H9 (cell line): ENCODE data around the gene SCFD2. TPM values are rescaled to one million over a fixed set of nuclear protein-coding genes. Genes with fewer than 3 reads are reported as not detected.

Source experiments
- DNase-seq: peaks from one replicate; pipeline ENCODE4 v3.0.0-alpha.2; 2017
- H2AFZ ChIP-seq: one replicate; pipeline ENCODE4 v1.6.1; 2013; ENCODE audit warnings: mild to moderate bottlenecking, low read length, control low read depth, moderate library complexity
- H2AK5ac ChIP-seq: 2 replicates; pipeline ENCODE4 v1.6.1; 2013; ENCODE audit warnings: low read length, control low read depth, mixed read lengths; ENCODE audit not compliant: insufficient read length
- H2BK120ac ChIP-seq: one replicate; pipeline ENCODE4 v1.6.1; 2013; ENCODE audit warnings: low read depth, mild to moderate bottlenecking, low read length, control low read depth, inconsistent platforms; ENCODE audit not compliant: poor library complexity, severe bottlenecking
- H2BK12ac ChIP-seq: 2 replicates; pipeline ENCODE4 v1.6.1; 2013; ENCODE audit warnings: low read length, control low read depth, mixed read lengths, low read depth; ENCODE audit not compliant: insufficient read length
- H2BK15ac ChIP-seq: 2 replicates; pipeline ENCODE4 v1.6.1; 2013; ENCODE audit warnings: low read depth, low read length, control low read depth
- H2BK20ac ChIP-seq: one replicate; pipeline ENCODE4 v1.6.1; 2013; ENCODE audit warnings: low read depth, mild to moderate bottlenecking, low read length, control low read depth, inconsistent platforms; ENCODE audit not compliant: poor library complexity, severe bottlenecking
- H2BK5ac ChIP-seq: 2 replicates; pipeline ENCODE4 v1.6.1; 2013; ENCODE audit warnings: low read length, control low read depth, mixed read lengths; ENCODE audit not compliant: insufficient read length
- H3K14ac ChIP-seq: 2 replicates; pipeline ENCODE4 v1.6.1; 2013; ENCODE audit warnings: low read length, control low read depth; ENCODE audit not compliant: insufficient read depth
- H3K18ac ChIP-seq: 2 replicates; pipeline ENCODE4 v1.6.1; 2013; ENCODE audit warnings: low read depth, mild to moderate bottlenecking, mixed read lengths, low read length, control low read depth; ENCODE audit not compliant: insufficient read length
- H3K23ac ChIP-seq: 2 replicates; pipeline ENCODE4 v1.6.1; 2013; ENCODE audit warnings: low read length, control low read depth, mixed read lengths, low read depth; ENCODE audit not compliant: insufficient read length
- H3K23me2 ChIP-seq: 2 replicates; pipeline ENCODE4 v1.6.1; 2013; ENCODE audit warnings: low read depth, mild to moderate bottlenecking, mixed read lengths, low read length, control low read depth; ENCODE audit not compliant: insufficient read length, poor library complexity, severe bottlenecking
- H3K27ac ChIP-seq: 2 replicates; pipeline ENCODE4 v1.5.1; 2013; ENCODE audit warnings: low read length, control low read depth, mixed read lengths, low read depth; ENCODE audit not compliant: insufficient read length
- H3K27me3 ChIP-seq: 2 replicates; pipeline ENCODE4 v1.6.1; 2013; ENCODE audit warnings: low read length, control low read depth, inconsistent platforms; ENCODE audit not compliant: insufficient read depth
- H3K4ac ChIP-seq: 2 replicates; pipeline ENCODE4 v1.6.1; 2013; ENCODE audit warnings: low read depth, mild to moderate bottlenecking, control low read depth, inconsistent platforms, low read length, moderate library complexity
- H3K4me1 ChIP-seq: 2 replicates; pipeline ENCODE4 v1.6.1; 2013; ENCODE audit warnings: low read length, control low read depth, inconsistent platforms; ENCODE audit not compliant: insufficient read depth
- H3K4me2 ChIP-seq: 2 replicates; pipeline ENCODE4 v1.6.1; 2013; ENCODE audit warnings: low read length, control low read depth, mixed read lengths; ENCODE audit not compliant: insufficient read length, insufficient read depth
- H3K56ac ChIP-seq: 2 replicates; pipeline ENCODE4 v1.6.1; 2013; ENCODE audit warnings: low read depth, mild to moderate bottlenecking, mixed read lengths, low read length, control low read depth; ENCODE audit not compliant: insufficient read length
- H3K79me1 ChIP-seq: 2 replicates; pipeline ENCODE4 v1.6.1; 2013; ENCODE audit warnings: low read depth, mild to moderate bottlenecking, moderate library complexity, low read length, control low read depth, inconsistent platforms; ENCODE audit not compliant: insufficient read depth, poor library complexity, severe bottlenecking
- H3K79me2 ChIP-seq: 2 replicates; pipeline ENCODE4 v1.6.1; 2013; ENCODE audit warnings: low read length, control low read depth, inconsistent platforms; ENCODE audit not compliant: insufficient read depth
- H3K9ac ChIP-seq: 2 replicates; pipeline ENCODE4 v1.6.1; 2013; ENCODE audit warnings: low read length, control low read depth, mixed read lengths; ENCODE audit not compliant: insufficient read length; ENCODE audit errors: extremely low read depth
- H3K9me3 ChIP-seq: one replicate; pipeline ENCODE4 v1.6.1; 2013; ENCODE audit warnings: low read depth, low read length, inconsistent platforms; ENCODE audit not compliant: control insufficient read depth
- H3T11ph ChIP-seq: one replicate; pipeline ENCODE4 v1.6.1; 2013; ENCODE audit warnings: mild to moderate bottlenecking, low read length, control low read depth, inconsistent platforms
- H4K20me1 ChIP-seq: one replicate; pipeline ENCODE4 v1.6.1; 2013; ENCODE audit not compliant: control insufficient read depth, insufficient read length, insufficient read depth
- H4K5ac ChIP-seq: 2 replicates; pipeline ENCODE4 v1.6.1; 2013; ENCODE audit warnings: low read depth, mild to moderate bottlenecking, mixed read lengths, low read length, control low read depth; ENCODE audit not compliant: insufficient read length
- H4K8ac ChIP-seq: replicated peaks from 2 replicates; pipeline ENCODE4 v1.6.1; 2013; ENCODE audit warnings: low read length, control low read depth, mixed read lengths, low read depth; ENCODE audit not compliant: insufficient read length
- H4K91ac ChIP-seq: 2 replicates; pipeline ENCODE4 v1.6.1; 2013; ENCODE audit warnings: low read depth, mild to moderate bottlenecking, moderate library complexity, mixed read lengths, low read length, control low read depth; ENCODE audit not compliant: insufficient read length
- H3K27ac Mint-ChIP-seq, 3 experiments: 2 replicates in 2 of 3; 3 replicates in 1 of 3; pipeline ENCODE4 v1.8.0; 2020 to 2021; ENCODE audit warnings: mixed read lengths in 3 of 3, mild to moderate bottlenecking in 1 of 3, moderate library complexity in 1 of 3
- H3K27me3 Mint-ChIP-seq: 2 replicates; pipeline ENCODE4 v1.8.0; 2021; ENCODE audit warnings: low read depth, mild to moderate bottlenecking, moderate library complexity, mixed read lengths
- H3K36me3 Mint-ChIP-seq, 3 experiments: 2 replicates in 2 of 3; 3 replicates in 1 of 3; pipeline ENCODE4 v1.8.0; 2020 to 2021; ENCODE audit warnings: low read depth in 3 of 3, mixed read lengths in 3 of 3; ENCODE audit not compliant: insufficient read depth in 1 of 3
- H3K4me1 Mint-ChIP-seq, 2 experiments: 2 replicates each; pipeline ENCODE4 v1.8.0; 2020; ENCODE audit warnings: mixed read lengths in 2 of 2
- H3K4me3 Mint-ChIP-seq, 2 experiments: 2 replicates in 1 of 2; 3 replicates in 1 of 2; pipeline ENCODE4 v1.8.0; 2020 to 2021; ENCODE audit warnings: mild to moderate bottlenecking in 2 of 2, mixed read lengths in 2 of 2, moderate library complexity in 1 of 2
- H3K9me3 Mint-ChIP-seq, 2 experiments: 2 replicates in 1 of 2; 3 replicates in 1 of 2; pipeline ENCODE4 v1.8.0; 2020; ENCODE audit warnings: mild to moderate bottlenecking in 2 of 2, mixed read lengths in 2 of 2, moderate library complexity in 1 of 2
- WGBS: extraction: QIAGEN DNeasy Blood & Tissue Kit; methylation state at CpG from one replicate; pipeline ENCODE4 v1.1.7; 2013; ENCODE audit warnings: missing lambda C conversion rate, low lambda C conversion rate, mixed read lengths; ENCODE audit not compliant: insufficient read length; ENCODE audit errors: extremely low coverage; 5-methylcytosine and 5-hydroxymethylcytosine counted together
- total RNA-seq: library from RNA; stranded (reverse); gene quantifications from 2 replicates; pipeline ENCODE4 v1.2.1, GENCODE V29; 2021
- TF ChIP-seq, protein P1 (sequence below): fragments of 200-600 bp; sonication (generic); conservative IDR thresholded peaks from 3 replicates; pipeline ENCODE4 v1.8.0; 2021; ENCODE audit warnings: antibody characterized with exemption, mild to moderate bottlenecking

The SCFD2 gene
- total RNA-seq, 1 experiment from 2014 or later, result 10.1 TPM

- H2BK5ac ChIP-seq, result no peak overlapping the region
- no peak overlapping the region for H2BK12ac ChIP-seq
- no peak overlapping the region for H2BK15ac ChIP-seq
- no peaks in the 10 kb centered on the region for H3K9me3 ChIP-seq
- H3K23me2 ChIP-seq, result no peaks in the 10 kb centered on the region
- H3K27me3 Mint-ChIP-seq, result no peaks in the 10 kb centered on the region
- no peaks in the 10 kb centered on the region for H3K4me1 ChIP-seq
- no peaks in the 10 kb centered on the region for H3K79me1 ChIP-seq
- no peak overlapping the region for H3K4ac ChIP-seq
- H2BK120ac ChIP-seq, result no peak overlapping the region
- no peaks in the 10 kb centered on the region for H3K27me3 ChIP-seq
- H3K36me3 Mint-ChIP-seq, result no peaks in the 10 kb centered on the region; a peak in 1 of 7 replicates
- no peaks in the 10 kb centered on the region for H3K9me3 Mint-ChIP-seq
- H4K5ac ChIP-seq, result no peak overlapping the region
- H3T11ph ChIP-seq, result no peak overlapping the region
- H3K79me2 ChIP-seq, result no peaks in the 10 kb centered on the region
- no peak overlapping the region for H2AFZ ChIP-seq
- no peak overlapping the region for H4K91ac ChIP-seq
- no peak for DNase-seq
- H4K20me1 ChIP-seq, result no peaks in the 10 kb centered on the region
- peaks cover 0 to 4% of the 10 kb centered on the region in 2 experiments; a peak in 1 of 4 replicates for H3K4me1 Mint-ChIP-seq
- no peak overlapping the region for H2AK5ac ChIP-seq
- H3K4me2 ChIP-seq, result no peak overlapping the region
- H2BK20ac ChIP-seq, result no peak overlapping the region
- no peak overlapping the region; a peak in 2 of 7 replicates for H3K27ac Mint-ChIP-seq
- no CpG with 5 or more reads among the region's 1 CpG for WGBS
- H3K14ac ChIP-seq, result no peak overlapping the region
- H4K8ac ChIP-seq, result no peak overlapping the region
- no peak overlapping the region for H3K18ac ChIP-seq
- H3K9ac ChIP-seq, result no peak overlapping the region
- TF ChIP-seq, protein P1, sequence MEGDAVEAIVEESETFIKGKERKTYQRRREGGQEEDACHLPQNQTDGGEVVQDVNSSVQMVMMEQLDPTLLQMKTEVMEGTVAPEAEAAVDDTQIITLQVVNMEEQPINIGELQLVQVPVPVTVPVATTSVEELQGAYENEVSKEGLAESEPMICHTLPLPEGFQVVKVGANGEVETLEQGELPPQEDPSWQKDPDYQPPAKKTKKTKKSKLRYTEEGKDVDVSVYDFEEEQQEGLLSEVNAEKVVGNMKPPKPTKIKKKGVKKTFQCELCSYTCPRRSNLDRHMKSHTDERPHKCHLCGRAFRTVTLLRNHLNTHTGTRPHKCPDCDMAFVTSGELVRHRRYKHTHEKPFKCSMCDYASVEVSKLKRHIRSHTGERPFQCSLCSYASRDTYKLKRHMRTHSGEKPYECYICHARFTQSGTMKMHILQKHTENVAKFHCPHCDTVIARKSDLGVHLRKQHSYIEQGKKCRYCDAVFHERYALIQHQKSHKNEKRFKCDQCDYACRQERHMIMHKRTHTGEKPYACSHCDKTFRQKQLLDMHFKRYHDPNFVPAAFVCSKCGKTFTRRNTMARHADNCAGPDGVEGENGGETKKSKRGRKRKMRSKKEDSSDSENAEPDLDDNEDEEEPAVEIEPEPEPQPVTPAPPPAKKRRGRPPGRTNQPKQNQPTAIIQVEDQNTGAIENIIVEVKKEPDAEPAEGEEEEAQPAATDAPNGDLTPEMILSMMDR, result no peak
- H3K56ac ChIP-seq, result no peak overlapping the region
- no peak overlapping the region for H3K23ac ChIP-seq
- H3K27ac ChIP-seq, result no peak overlapping the region
- no peak overlapping the region for H3K4me3 Mint-ChIP-seq
These were observed 204.0 kb downstream of the SCFD2 start for GRCh38 chr4:53161787-53162433.
